Keratinocyte (primary cell): Measurements from ENCODE around the gene NIPBL. TPM values are rescaled to one million over a fixed set of nuclear protein-coding genes. Genes with fewer than 3 reads are reported as not detected.

Source experiments
- DNase-seq: peaks from one replicate; pipeline ENCODE4 v3.0.0-alpha.2; 2011; ENCODE audit warnings: low read depth, missing footprints, low spot score
- FAIRE-seq: peaks from 2 replicates; lab custom pipeline; 2011; peaks lifted over from hg19 to GRCh38; lab: Jason Lieb, UNC
- H2AFZ ChIP-seq: 2 replicates; pipeline ENCODE4 v1.6.0; 2012; ENCODE audit warnings: low read length, control low read depth, inconsistent platforms; ENCODE audit not compliant: control insufficient read depth
- H3K27ac ChIP-seq: 2 replicates; pipeline ENCODE4 v1.5.1; 2011; ENCODE audit warnings: low read length; ENCODE audit not compliant: control insufficient read depth, insufficient read depth
- H3K27me3 ChIP-seq: 3 replicates; pipeline ENCODE4 v1.6.0; 2011; ENCODE audit warnings: low read length; ENCODE audit not compliant: control insufficient read depth, insufficient read depth; ENCODE audit errors: extremely low read depth
- H3K36me3 ChIP-seq, 2 experiments: 2 replicates in 1 of 2; 3 replicates in 1 of 2; pipeline ENCODE4 v1.5.1; 2011; ENCODE audit warnings: low read length in 2 of 2, mild to moderate bottlenecking in 1 of 2; ENCODE audit not compliant: control insufficient read depth in 2 of 2, insufficient read depth in 2 of 2; ENCODE audit errors: extremely low read depth in 1 of 2
- H3K4me1 ChIP-seq: 3 replicates; pipeline ENCODE4 v1.5.1; 2011; ENCODE audit warnings: low read length; ENCODE audit not compliant: control insufficient read depth, insufficient read depth; ENCODE audit errors: extremely low read depth
- H3K4me2 ChIP-seq: 3 replicates; pipeline ENCODE4 v1.6.0; 2011; ENCODE audit warnings: low read depth, low read length; ENCODE audit not compliant: control insufficient read depth, insufficient read depth; ENCODE audit errors: extremely low read depth
- H3K4me3 ChIP-seq, 3 experiments: fragments of 200-600 bp in 1 of 3; sonication (generic) in 1 of 3; 2 replicates in 2 of 3; 3 replicates in 1 of 3; pipeline ENCODE4 v1.5.1; 2011 to 2016; ENCODE audit warnings: low read length in 3 of 3, mild to moderate bottlenecking in 3 of 3, control low read depth in 2 of 3, inconsistent platforms in 1 of 3, low read depth in 1 of 3, mixed read lengths in 1 of 3, mixed run types in 1 of 3, moderate library complexity in 1 of 3; ENCODE audit not compliant: control insufficient read depth in 2 of 3, insufficient read depth in 2 of 3; ENCODE audit errors: extremely low read depth in 1 of 3
- H3K79me2 ChIP-seq: 2 replicates; pipeline ENCODE4 v1.6.0; 2012; ENCODE audit warnings: low read length; ENCODE audit not compliant: control insufficient read depth, insufficient read depth
- H3K9ac ChIP-seq: 3 replicates; pipeline ENCODE4 v1.6.0; 2011; ENCODE audit warnings: low read length; ENCODE audit not compliant: control insufficient read depth, insufficient read depth; ENCODE audit errors: extremely low read depth
- H3K9me1 ChIP-seq: 3 replicates; pipeline ENCODE4 v1.6.0; 2011; ENCODE audit warnings: low read length; ENCODE audit not compliant: control insufficient read depth, insufficient read depth; ENCODE audit errors: extremely low read depth
- H3K9me3 ChIP-seq: 2 replicates; pipeline ENCODE4 v1.5.1; 2012; ENCODE audit warnings: low read depth, low read length; ENCODE audit not compliant: control insufficient read depth
- H4K20me1 ChIP-seq: 3 replicates; pipeline ENCODE4 v1.6.0; 2011; ENCODE audit warnings: low read length; ENCODE audit not compliant: control insufficient read depth, insufficient read depth; ENCODE audit errors: extremely low read depth
- EZH2 ChIP-seq: IDR thresholded peaks from one replicate; pipeline ENCODE4 v1.6.1; 2012; ENCODE audit warnings: inconsistent platforms, mild to moderate bottlenecking, low read length, moderate library complexity
- dilution Hi-C: fragments of 300-500 bp; cut with MboI; formaldehyde crosslinking; loops from one replicate; pipeline ENCODE4 v1.7.0; 2020; ENCODE audit warnings: low sequenced_read_pairs; ENCODE audit not compliant: extremely low pct_ligation_motif_present
- polyA plus RNA-seq, 5 experiments: library from polyadenylated mRNA; depleted of rRNA in 3 of 5; stranded (reverse) in 3 of 5; stranded (forward) in 1 of 5; unstranded in 1 of 5; fragments of >200 nt; gene quantifications; 1 replicate in 1 of 5; 2 replicates in 3 of 5; 3 replicates in 1 of 5; pipeline versions ENCODE4 v1.2.1 to v1.2.3, GENCODE V29; 2011 to 2012; ENCODE audit warnings: missing spikeins in 2 of 5, low read depth in 1 of 5, low replicate concordance in 1 of 5
- TF ChIP-seq, protein P1 (sequence below), 3 experiments: IDR thresholded peaks in 1 of 3; conservative IDR thresholded peaks in 1 of 3; optimal IDR thresholded peaks in 1 of 3; 2 replicates in 2 of 3; 3 replicates in 1 of 3; pipeline versions ENCODE3 to v1.5.1; 2011; ENCODE audit warnings: low read length in 3 of 3, mild to moderate bottlenecking in 3 of 3, moderate library complexity in 2 of 3, control low read depth in 1 of 3, inconsistent platforms in 1 of 3; ENCODE audit not compliant: insufficient read depth in 2 of 3; ENCODE audit errors: extremely low read depth in 1 of 3

Gene NIPBL
- polyA plus RNA-seq, 1 donor (not counting 4 experiments of a cell fraction or from before 2014, with no cell fraction given) = 23.4 TPM

DNA sequence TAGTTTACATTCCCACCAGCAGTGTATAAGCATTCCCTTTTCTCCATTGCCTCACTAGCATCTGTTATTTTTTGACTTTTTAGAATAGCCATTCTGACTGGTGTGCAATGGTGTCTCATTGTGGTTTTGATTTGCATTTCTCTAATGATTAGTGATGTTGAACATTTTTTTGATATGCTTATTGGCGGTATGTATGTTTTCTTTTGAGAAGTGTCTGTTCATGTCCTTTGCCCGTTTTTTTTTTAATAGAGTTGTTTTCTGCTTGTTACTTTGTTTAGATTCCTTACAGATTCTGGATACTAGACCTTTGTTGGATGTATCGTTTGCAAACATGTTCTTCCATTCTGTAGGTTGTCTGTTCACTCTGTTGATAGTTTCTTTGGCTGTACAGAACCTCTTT lies 25.3 kb downstream of the NIPBL start:
- no peaks in the 10 kb centered on the region for H3K4me1 ChIP-seq
- TF ChIP-seq, protein P1, sequence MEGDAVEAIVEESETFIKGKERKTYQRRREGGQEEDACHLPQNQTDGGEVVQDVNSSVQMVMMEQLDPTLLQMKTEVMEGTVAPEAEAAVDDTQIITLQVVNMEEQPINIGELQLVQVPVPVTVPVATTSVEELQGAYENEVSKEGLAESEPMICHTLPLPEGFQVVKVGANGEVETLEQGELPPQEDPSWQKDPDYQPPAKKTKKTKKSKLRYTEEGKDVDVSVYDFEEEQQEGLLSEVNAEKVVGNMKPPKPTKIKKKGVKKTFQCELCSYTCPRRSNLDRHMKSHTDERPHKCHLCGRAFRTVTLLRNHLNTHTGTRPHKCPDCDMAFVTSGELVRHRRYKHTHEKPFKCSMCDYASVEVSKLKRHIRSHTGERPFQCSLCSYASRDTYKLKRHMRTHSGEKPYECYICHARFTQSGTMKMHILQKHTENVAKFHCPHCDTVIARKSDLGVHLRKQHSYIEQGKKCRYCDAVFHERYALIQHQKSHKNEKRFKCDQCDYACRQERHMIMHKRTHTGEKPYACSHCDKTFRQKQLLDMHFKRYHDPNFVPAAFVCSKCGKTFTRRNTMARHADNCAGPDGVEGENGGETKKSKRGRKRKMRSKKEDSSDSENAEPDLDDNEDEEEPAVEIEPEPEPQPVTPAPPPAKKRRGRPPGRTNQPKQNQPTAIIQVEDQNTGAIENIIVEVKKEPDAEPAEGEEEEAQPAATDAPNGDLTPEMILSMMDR (optimal IDR thresholded peaks at IDR 0.05 in 1 of 3, IDR thresholded peaks at IDR 0.05 in 1 of 3, conservative IDR thresholded peaks at IDR 0.05 in 1 of 3; ENCODE audit: extremely low read depth in 1 of 3, insufficient read depth in 2 of 3, low read length in 3 of 3) = no peak
- no peak for TF ChIP-seq EZH2
- H4K20me1 ChIP-seq = peaks cover 11% of the 10 kb centered on the region
- no peak overlapping the region for H3K4me3 ChIP-seq
- H3K9me1 ChIP-seq = no peaks in the 10 kb centered on the region
- no peak for FAIRE-seq
- H3K79me2 ChIP-seq = peaks cover 92% of the 10 kb centered on the region
- no peaks in the 10 kb centered on the region for H3K36me3 ChIP-seq
- no peak overlapping the region for H3K4me2 ChIP-seq
- dilution Hi-C loops = no loop called here
- H3K27me3 ChIP-seq = no peaks in the 10 kb centered on the region
- no peak overlapping the region for H3K27ac ChIP-seq
- DNase-seq = no peak
- H3K9ac ChIP-seq = no peak overlapping the region
- no peak overlapping the region for H2AFZ ChIP-seq
- H3K9me3 ChIP-seq = no peaks in the 10 kb centered on the region

DNA sequence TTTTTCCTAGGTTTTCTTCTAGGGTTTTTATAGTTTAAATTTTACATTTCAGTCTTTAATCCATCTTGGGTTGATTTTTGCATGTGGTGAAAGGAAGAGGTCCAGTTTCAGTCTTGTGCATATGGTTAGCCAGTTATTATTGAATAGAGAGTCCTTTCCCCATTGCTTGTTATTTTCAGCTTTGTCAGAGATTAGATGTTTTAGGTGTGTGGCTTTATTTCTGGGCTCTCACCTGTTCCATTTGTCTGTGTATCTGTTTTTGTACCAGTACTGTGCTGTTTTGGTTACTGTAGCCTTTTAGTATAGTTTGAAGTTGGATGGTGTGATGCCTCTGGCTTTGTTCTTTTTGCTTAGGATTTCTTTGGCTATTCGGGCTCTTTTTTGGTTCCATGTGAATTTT lies 25.8 kb downstream of the NIPBL start:
- DNase-seq = no peak
- dilution Hi-C loops = no loop called here
- no peak for FAIRE-seq
- no peaks in the 10 kb centered on the region for H3K36me3 ChIP-seq
- H3K4me2 ChIP-seq = no peak overlapping the region
- no peak overlapping the region for H2AFZ ChIP-seq
- H3K9ac ChIP-seq = no peak overlapping the region
- no peak overlapping the region for H3K4me3 ChIP-seq
- H3K27ac ChIP-seq = no peak overlapping the region
- TF ChIP-seq, protein P1 (optimal IDR thresholded peaks at IDR 0.05 in 1 of 3, IDR thresholded peaks at IDR 0.05 in 1 of 3, conservative IDR thresholded peaks at IDR 0.05 in 1 of 3; ENCODE audit: extremely low read depth in 1 of 3, insufficient read depth in 2 of 3, low read length in 3 of 3) = no peak
- no peak for TF ChIP-seq EZH2
- H3K4me1 ChIP-seq = no peaks in the 10 kb centered on the region
- H3K79me2 ChIP-seq = peaks cover 91% of the 10 kb centered on the region
- no peaks in the 10 kb centered on the region for H3K9me1 ChIP-seq
- H4K20me1 ChIP-seq = peaks cover 9% of the 10 kb centered on the region
- H3K9me3 ChIP-seq = no peaks in the 10 kb centered on the region
- no peaks in the 10 kb centered on the region for H3K27me3 ChIP-seq
